ENCODE data around the gene TIMM50. TPM values are rescaled to one million over a fixed set of nuclear protein-coding genes. Genes with fewer than 3 reads are reported as not detected.

Gene TIMM50
- 10 to 100 TPM; 30.4 to 50.8 TPM for total RNA-seq

- ATAC-seq (peak; percentile 99), DNase-seq (peak; percentile 97 to 98 (median 97))
- Histone ChIP-seq H3K9me3 (no peaks in the 10 kb centered on the region), H3K4me1 (peaks cover 19% of the 10 kb centered on the region), H3K27ac (peak within 1 kb of the TSS; percentile 26 to 81 (median 66)), H3K27me3 (no peaks in the 10 kb centered on the region), H3K36me3 (replicated peaks in 1 of 2; ENCODE audit: insufficient read depth in 1 of 2, low read depth in 2 of 2) (peaks cover 0 to 7% of the 10 kb centered on the region in 2 donors), H3K4me3 (peak within 1 kb of the TSS; percentile 66 to 67)
- 0 to 1% methylated on average over 16 to 62 of the region's 62 CpGs for WGBS, 2 donors
- TF ChIP-seq, protein P1, sequence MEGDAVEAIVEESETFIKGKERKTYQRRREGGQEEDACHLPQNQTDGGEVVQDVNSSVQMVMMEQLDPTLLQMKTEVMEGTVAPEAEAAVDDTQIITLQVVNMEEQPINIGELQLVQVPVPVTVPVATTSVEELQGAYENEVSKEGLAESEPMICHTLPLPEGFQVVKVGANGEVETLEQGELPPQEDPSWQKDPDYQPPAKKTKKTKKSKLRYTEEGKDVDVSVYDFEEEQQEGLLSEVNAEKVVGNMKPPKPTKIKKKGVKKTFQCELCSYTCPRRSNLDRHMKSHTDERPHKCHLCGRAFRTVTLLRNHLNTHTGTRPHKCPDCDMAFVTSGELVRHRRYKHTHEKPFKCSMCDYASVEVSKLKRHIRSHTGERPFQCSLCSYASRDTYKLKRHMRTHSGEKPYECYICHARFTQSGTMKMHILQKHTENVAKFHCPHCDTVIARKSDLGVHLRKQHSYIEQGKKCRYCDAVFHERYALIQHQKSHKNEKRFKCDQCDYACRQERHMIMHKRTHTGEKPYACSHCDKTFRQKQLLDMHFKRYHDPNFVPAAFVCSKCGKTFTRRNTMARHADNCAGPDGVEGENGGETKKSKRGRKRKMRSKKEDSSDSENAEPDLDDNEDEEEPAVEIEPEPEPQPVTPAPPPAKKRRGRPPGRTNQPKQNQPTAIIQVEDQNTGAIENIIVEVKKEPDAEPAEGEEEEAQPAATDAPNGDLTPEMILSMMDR (IDR thresholded peaks at IDR 0.05): peak in 2 of 7 experiments; percentile 12 to 33
- TF ChIP-seq POLR2A (IDR thresholded peaks at IDR 0.05): peak in 2 of 3 donors; percentile 59 to 61
- intact Hi-C loops (cut with DNase I): no loop called here
Measured at GRCh38 chr19:39480337-39481228, at the start of gene TIMM50. Gene TIMM50 (plus strand): TSS chr19:39480838. CDS start chr19:39480854, 16 bp downstream.

DNA sequence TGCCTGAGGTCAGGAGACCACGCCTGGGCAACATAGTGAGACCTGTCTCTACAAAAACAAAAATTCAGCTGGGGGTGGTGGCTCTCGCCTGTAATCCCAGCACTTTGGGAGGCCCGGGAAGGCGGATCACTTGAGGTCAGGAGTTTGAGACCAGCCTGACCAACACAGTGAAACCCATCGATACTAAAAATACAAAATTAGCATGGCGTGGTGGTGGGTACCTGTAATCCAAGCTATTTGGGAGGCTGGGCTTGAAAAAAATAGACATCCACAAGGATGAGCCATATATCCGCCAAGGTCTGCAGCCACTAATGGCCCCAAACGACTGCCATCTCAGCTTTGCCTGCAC is 48.0 kb upstream of the TIMM50 start:
- no peak for DNase-seq
- Histone ChIP-seq H3K4me1 (peaks cover 40% of the 10 kb centered on the region), H3K36me3 (replicated peaks in 1 of 2; ENCODE audit: insufficient read depth in 1 of 2, low read depth in 2 of 2) (peaks cover 0 to 13% of the 10 kb centered on the region in 2 donors), H3K27ac (no peak overlapping the region), H3K27me3 (no peaks in the 10 kb centered on the region), H3K9me3 (no peaks in the 10 kb centered on the region), H3K4me3 (no peak overlapping the region)
- ATAC-seq: no peak
- intact Hi-C loops (cut with DNase I): no loop called here
- TF ChIP-seq, protein P1 (IDR thresholded peaks at IDR 0.05): no peak
- no peak for TF ChIP-seq POLR2A (IDR thresholded peaks at IDR 0.05)
- WGBS, 2 donors: 94 to 95% methylated on average over 8 of the region's 8 CpGs

GRCh38 chr19:39433480-39434079 is 47.1 kb upstream of the TIMM50 start:
- TF ChIP-seq, protein P1 (IDR thresholded peaks at IDR 0.05): no peak
- no peak for TF ChIP-seq POLR2A (IDR thresholded peaks at IDR 0.05)
- no peak overlapping the region for H3K4me3 ChIP-seq

DNA sequence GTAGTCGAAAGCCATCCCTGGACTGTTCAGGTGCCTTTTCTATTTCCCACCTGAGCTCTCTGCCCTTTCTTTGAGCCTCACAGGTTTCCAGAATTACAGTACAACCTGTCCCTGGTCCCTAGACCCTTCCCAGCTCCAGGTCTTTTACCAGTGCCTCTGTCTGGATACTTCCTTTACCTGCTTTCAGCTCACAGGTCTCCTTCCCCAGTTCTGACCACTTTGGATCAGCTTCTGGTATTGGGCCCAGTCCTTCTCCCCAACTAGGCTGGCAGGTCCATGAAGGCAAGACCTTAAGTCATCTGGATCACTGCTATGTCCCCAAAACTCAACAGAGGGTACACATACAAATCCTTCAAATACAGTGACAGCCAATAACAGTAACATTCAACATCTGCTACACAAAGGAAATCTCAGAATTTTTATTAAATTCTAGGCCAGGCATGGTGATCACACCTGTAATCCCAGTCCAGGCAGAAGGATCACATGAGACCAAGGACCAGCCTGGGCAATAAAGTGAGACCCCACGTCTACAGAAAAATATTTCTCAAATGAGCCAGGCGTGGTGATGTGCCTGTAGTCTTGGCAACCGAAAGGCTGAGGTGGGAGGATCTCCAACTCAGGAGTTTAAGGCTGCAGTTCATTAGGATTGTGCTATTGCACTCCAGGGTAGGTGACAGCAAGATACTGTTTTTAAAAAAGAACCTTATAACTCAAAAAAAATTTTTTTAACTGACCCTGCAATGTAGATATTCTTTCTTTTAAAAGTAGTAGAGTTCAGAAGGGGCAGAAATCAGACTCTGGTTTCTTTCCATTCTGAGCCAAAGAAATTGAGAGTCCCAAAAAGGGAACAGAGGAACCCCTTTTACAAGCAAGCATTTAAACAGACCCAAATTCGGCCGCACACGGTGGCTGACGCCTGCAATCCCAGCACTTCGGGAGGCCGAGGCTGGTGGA is 46.2 kb upstream of the TIMM50 start:
- Histone ChIP-seq H3K4me1 (peaks cover 28% of the 10 kb centered on the region), H3K9me3 (no peaks in the 10 kb centered on the region), H3K4me3 (peak overlapping the region; percentile 41 to 98), H3K36me3 (replicated peaks in 1 of 2; ENCODE audit: insufficient read depth in 1 of 2, low read depth in 2 of 2) (peaks cover 0 to 13% of the 10 kb centered on the region in 2 donors), H3K27ac (peak overlapping the region in 2 of 4 donors; percentile 78 to 86), H3K27me3 (no peaks in the 10 kb centered on the region)
- intact Hi-C loops (cut with DNase I): no loop called here
- 28 to 43% methylated on average over 10 of the region's 10 CpGs for WGBS, 2 donors
- ATAC-seq (no peak), DNase-seq (no peak)
- TF ChIP-seq, protein P1 (IDR thresholded peaks at IDR 0.05): no peak
- no peak for TF ChIP-seq POLR2A (IDR thresholded peaks at IDR 0.05)

More at GRCh38 chr19:39433480-39434079, 47.1 kb upstream of the TIMM50 start:
- DNase-seq: no peak
- Histone ChIP-seq H3K9me3 (no peaks in the 10 kb centered on the region), H3K27ac (no peak overlapping the region), H3K36me3 (replicated peaks in 1 of 2; ENCODE audit: insufficient read depth in 1 of 2, low read depth in 2 of 2) (peaks cover 0 to 13% of the 10 kb centered on the region in 2 donors), H3K4me1 (peaks cover 34% of the 10 kb centered on the region), H3K27me3 (no peaks in the 10 kb centered on the region)
- WGBS, 2 donors: 97 to 98% methylated on average over 7 to 8 of the region's 8 CpGs
- intact Hi-C loops (cut with DNase I): no loop called here
- no peak for ATAC-seq

Data from body of pancreas (tissue), 4 donors.